GM19463 (cell line): ENCODE data around the gene PTPRJ.

Experiments used
- ATAC-seq: cut with Tn5 transposase; IDR thresholded peaks from one replicate; pipeline ENCODE4 v1.9.1; 2021; ENCODE audit warnings: mild to moderate bottlenecking, moderate library complexity; ENCODE audit not compliant: unreplicated experiment

PTPRJ gene

DNA sequence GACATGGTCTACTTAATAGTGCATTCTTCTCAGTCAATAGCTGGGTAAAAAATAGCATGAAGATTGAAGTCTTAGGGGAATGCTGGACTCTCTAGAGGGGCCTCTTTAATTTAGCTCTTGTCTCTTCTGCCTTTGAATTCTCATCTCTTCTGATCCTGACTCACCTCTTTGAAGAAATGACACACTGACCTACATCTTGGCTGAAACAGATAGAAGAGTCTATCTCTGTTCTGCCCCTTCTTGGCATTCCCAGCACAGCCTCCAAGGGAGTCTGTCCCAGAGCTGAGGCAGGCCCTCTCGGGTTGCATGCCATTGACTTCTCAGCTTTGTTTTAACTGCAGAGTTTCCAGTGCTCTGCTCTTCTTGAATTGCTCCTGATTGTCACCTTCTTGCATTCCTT is 55.7 kb downstream of the PTPRJ start:
- ATAC-seq = no peak

DNA sequence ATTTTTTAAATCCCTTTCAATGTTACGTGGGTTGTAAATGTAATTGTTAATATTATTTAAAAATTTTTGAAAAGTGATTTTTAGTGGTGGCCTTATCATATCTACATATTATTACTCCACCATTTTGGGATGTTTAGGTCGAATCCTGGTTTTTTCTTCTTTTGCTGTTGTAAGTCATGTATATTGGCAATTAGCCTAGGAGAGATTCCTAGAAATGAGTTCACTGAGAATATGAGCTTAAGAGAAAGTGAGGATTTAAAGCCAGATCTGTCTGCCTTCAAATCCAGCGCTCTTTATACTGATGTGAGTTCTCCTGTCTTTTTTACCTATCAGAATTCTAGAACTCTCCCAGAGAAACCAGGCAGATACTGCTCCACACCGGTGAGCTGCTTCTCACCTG is 56.1 kb downstream of the PTPRJ start:
- ATAC-seq = no peak

DNA sequence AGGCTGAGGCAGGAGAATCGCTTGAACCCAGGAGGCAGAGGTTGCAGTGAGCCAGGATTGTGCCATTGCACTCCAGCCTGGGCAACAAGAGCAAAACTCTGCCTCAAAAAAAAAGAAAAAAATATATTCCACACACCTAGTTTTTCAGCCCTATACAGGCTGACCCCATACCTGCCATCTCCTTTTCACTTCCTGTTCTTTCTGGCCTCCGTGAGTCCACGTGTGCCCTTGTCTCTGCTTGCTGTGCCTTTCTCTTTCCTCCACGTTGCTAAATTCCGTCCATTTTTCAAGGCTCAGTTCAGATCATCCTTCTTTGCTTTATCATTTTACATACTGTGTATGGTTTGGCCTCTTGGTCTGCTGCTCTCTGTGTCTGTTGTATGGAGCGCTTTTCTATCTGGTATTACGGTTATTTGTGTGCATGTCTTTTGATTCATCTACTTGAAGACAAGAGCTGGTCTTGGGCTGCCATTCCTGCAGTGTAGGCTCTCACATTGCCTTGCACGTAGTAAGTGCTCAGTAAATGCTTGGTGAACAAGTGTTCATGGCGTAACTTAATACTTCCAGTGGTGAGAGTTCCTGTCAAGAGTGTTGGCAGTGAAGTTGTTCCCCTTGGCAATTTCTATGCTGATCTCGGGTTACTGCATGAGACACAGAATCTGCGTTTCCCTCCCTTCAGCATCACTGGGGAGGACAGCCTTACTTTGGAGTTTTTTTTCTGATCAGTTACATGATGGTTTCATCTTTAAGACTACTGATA is 57.5 kb downstream of the PTPRJ start:
- no peak for ATAC-seq

DNA sequence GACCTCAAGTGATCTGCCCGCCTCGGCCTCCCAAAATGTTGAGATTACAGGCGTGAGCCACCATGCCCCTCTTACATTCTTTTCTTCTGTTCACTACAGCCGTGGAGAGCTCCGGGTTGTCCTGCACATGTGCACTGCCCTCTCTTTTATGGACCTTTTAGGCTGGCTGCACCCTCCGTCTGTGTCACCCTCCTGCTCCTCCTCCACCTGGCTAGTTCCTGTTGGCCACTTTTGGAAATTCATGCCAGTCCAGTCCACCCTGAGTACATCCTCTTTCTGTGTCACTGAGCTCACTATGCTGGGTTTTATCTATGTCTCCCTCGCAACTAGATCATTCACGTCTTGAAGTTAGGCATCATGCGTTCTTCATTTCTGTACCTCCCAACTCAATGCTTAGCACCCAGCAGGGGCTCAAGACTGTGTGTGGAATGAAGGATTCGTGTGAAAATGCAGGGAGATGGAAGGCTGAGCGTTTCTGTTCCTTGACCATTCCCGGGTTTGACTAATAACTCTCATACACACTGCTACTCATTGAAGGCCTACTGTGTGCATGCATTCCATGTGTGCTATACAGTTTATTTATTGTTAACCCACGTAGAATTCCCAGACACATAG is 60.6 kb downstream of the PTPRJ start:
- ATAC-seq = no peak

DNA sequence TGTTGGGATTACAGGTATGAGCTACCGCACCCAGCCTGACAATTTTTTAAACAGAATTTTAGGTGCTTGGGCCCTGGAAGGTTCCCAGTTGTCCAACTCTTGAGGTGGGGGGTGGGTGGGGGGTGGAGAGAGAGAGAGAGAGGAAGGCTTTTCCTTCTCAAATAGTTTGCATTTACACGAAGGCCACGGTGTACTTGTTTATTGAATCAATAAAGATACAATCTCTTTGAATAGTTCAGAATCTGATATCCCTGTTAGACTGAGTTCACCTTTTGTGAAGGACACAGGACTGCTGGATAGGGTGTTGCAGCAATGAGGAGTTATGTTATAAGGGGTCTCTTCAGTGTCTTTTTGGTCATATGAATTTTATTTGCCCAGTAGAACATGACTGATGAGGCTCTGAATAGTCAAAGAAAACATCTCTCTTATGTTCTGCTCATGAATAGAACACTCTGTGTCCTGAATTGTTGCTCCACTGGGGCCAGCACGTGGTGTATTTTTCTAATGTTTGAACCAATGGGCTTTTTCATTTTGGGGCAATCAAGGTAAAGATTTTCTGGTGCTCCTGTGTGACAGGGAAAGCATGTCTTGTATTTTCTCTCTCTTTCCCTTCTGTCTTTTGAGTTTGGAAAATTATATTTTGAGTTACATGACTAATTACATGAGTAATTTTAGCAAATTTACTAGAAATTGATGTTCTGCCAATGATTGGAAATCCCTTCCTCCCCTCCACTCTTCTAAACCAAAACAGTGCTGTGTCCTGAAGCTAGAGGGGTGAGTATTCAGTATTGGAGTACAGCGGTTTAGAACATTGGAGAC is 61.7 kb downstream of the PTPRJ start:
- no peak for ATAC-seq

DNA sequence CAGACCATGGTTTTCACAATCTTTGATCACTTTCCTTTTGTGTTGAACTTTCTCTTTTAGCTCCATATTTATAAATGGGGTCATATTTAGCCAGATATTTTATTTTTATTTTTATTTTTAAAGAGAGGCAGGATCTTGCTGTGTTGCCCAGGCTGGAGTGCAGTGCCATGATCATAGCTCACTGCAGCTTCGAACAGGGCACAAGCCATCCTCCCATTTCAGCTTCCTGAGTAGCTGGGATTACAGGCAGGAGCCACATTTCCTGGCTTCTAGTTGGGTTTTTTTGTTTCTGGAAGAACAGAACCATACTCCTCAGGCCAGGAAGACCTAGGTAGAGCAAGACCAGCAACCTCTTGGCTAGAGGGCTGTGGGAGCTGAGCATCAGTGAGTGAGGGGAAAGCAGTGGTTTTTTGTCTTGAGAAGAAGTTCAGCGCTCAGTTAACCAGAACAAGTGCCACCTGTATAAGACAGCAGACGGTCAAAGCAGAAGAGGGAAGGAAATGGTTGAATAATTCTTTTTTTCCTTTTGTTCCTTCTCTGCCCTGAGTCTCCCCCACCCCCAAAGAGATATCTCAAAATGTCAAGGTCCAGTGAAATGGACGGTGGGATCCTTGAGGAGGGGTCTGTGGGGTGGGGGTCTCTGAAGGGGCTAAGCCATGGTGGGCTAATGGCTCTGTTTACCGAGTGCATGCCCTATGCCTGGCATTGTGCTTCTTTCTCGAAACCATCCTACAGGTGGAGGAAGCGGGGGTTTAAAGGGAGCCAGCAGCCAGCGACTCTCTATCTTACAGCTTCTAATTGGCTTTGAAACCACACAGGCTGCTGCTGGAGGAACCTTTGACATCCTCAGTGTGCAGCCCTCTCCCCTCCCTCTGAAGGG is 63.0 kb downstream of the PTPRJ start:
- peak; percentile 65 for ATAC-seq

DNA sequence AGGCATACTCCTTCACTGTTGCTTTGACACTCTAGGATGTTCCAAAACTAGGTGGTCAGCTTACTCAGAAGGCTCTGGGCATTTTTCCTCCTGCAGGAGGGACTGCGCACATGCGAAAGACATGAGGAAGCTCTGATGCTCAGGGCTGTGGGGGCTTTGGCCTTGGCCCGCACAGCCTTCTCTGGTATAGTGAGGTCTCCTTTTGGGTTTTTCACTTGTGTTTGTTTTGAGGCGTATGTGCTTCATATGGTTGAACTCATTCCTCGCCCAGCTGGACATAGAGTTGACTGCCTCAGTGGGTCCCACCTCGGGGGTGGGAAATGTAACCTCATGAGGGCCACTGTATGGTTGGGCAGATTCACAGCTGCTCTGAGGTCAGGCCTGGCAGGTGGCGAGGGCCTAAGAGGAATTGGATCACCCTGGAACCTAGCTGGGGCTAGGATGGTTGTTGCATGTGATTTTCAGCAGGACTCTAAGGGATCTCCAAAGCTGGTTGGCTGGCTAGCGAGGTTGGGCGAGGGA is 63.7 kb downstream of the PTPRJ start:
- peak; percentile 12 for ATAC-seq

DNA sequence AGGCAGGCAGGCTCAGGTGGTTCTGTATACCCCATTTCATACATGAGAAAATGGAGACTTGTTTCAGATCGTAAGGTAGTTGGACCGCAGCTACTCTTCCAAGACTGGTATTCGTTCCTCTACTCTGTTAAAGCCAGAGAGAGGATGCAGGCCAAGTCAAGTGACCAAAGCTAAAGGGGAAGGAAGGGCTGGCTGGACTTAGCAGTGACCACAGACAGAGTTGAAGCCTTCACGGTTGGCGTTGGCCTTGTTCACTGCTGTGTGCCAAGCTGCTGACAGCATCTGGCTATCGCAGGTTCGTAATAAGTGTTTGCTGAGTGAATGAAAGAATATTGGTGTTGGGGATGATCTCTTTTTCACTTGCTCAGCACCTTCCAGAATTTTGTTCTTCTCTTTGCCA is 64.2 kb downstream of the PTPRJ start:
- ATAC-seq = no peak

DNA sequence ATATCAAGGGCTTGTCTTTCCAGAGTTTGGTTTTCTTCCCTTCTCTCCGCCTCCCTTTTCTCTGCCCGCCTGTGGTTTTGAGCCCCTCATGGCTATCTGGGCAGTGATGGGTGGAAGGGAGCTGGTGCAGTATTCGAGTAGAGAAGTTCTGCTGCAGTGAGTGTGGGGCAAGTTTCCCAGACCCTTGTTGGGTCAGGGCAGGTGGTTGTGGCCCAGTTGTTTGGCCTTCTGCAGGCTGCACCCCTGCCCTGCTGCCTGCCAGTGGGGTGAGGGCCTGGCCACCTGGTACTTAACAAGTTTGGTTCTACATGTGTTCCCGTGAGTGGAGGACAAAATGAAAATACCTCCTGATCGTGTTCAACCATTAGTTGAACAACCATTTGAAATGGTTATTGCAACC is 65.2 kb downstream of the PTPRJ start:
- no peak for ATAC-seq

DNA sequence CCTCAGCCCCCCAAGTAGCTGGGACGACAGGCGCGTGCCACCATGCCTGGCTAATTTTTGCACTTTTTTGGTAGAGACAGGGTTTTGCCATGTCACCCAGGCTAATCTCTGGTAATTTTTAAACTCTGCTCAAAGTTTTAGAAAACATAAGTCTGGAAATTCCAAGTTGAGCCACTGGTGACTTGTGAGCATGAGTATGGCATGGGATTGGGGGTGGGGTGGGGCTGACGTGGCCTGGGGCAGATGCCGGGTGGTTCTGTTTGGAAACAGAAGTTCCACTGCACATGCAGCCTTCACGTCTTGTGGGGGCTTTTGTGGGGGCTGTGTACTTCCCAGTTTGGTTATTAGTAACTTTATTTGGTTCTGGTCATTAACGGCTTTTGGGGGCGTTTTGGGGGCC is 67.3 kb downstream of the PTPRJ start:
- ATAC-seq = no peak

DNA sequence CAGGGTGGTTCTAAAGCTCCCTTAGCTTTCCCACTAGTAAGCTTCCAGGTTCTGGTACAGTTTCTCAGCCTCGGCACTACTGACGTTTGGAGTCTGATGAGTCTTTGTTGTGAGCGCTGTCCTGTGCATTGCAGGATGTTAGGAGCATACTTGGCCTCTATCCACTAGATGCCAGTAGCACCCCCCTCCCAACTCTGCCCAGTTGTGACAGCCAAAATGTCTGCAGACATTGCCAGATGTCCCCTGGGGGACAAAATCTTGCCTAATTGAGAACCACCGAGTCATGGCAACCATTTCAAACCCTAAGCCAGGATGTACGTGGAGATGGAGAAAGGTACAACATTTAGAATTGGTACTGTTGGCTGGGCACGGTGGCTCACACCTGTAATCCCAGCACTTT is 68.7 kb downstream of the PTPRJ start:
- ATAC-seq = no peak

DNA sequence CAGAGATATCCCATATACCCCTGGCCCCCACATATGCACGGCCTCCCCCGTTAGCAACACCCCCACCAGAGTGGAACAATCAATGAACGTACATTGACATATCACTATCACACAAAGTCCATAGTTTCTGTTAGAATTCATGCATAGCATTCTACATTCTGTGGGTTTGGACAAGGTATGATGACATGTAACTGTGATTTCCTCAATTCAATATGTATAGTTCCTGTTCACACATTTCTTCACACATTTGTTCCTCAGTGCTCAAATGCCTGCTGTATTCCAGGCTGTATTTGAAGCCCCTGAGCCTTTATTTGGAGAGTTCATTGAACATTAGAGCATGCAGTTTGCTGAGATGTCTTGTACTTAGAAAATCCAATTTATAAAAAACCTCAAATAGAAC is 69.9 kb downstream of the PTPRJ start:
- no peak for ATAC-seq

DNA sequence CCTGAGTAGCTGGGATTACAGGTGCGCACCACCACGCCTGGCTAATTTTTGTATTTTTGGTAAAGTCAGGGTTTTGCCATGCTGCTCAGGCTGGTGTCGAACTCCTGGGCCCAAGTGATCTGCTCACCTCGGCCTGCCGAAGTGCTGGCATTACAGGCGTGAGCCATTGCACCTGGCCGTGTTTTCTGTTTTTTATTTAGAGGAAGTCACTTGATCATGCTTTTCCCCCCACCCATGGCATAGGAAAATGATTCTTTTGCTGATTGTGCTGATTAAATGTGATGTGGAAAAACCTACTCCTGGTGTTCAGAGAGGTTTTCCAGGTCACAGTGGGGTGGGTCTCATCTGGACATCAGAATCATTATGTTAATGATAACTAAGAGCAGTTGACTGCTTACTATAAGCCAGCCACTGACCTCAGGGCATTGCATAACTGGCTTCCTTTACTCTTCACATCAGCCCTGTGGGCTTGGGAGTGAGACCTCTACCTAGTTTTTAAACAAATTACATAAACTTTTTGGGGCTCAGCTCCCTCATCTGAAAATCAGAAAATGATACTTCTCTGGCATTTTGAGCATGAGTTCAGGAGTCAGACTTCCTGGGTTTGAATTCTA is 71.0 kb downstream of the PTPRJ start:
- no peak for ATAC-seq

DNA sequence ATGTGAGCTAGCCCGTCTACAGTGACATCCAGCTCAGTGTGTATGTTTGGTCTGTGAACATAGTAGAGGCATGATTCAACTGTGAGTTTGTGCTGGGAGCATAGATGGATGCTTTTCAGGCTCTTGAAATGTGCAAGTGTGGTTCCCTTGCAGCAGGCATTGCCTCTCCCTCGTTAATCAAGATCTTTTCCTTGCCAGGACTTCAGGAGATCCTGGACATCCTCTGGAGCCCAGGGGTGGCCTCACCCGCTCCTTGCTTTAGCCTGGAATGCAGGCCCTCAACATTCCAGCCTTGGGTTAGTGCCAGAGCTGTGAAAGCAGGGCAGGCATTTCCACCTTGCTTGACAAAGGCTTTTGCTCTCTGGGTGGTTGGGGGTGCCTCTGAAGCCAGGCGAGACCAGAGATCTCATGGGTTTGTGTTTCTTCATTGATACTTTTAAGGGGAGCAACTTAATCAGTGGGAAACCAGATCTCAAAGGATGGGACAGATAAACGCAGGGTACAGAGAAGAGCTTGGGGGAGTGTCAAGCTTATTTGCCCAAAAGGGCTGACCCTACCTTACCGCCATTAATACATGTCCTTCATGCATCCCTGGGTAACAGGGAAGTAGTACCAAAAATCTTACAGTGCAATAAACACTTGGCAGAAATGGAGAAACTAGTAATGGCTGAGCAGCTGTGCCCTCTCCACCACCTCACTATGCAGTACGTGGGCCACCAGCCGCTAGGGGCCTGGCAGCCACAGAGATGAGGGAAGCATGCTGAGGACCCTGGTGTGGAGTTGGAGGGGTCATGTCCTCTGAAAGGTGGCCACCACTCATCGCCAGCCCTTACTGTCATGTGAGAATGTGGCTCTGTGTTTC is 72.1 kb downstream of the PTPRJ start:
- ATAC-seq = no peak

DNA sequence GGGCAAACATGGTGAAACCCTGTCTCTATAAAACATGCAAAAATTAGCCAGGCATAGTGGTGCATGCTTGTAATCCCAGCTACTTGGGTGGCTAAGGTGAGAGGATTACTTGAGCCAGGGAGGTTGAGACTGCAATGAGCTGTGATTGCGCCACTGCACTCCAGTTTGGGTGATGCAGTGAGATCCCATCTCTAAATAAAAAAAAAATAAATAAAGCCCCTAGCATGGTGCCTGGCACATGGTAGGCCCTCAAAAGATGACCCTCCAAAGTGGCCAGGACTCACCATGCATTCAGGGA is 74.6 kb downstream of the PTPRJ start:
- no peak for ATAC-seq

DNA sequence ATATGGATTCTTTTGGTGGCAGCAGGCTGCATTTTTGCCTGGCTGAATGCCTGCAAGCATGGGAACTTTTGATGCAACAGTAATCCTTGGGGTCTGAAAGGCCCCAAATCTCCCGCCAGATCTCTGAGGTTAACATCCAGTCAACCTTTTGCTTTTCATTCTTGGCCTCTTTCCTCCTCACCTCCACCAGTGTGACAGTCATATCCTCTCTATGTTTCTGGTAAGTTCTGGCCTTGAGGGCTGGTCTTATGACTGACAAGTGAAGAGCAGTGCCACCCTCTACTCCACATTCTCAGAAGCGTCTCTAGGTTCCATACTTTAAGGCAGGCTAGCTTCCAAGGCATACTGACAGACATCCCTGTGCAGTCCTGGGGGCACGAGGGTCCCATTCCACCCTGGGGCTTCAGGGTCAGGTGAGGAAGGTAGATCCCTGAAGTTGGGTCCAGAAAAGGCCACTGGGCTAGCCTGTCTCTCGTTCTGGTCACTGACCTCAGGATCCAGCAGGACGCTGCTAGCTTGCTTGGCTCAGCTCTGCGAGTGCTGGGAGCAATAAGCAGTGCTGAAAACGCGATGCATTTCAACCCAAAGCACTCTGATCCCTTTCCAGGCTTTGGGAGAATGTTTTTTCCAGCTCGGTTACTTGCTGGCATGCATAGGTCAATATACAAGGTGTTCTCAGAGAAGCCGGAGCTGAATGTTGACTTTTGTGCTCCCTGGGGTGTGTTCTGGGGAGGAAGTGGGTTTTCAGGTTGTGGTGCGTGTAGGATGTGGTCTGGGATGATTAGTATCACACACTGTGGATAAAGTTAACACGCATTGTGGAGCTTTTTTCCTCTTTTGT is 75.2 kb downstream of the PTPRJ start:
- peak; percentile 57 for ATAC-seq

DNA sequence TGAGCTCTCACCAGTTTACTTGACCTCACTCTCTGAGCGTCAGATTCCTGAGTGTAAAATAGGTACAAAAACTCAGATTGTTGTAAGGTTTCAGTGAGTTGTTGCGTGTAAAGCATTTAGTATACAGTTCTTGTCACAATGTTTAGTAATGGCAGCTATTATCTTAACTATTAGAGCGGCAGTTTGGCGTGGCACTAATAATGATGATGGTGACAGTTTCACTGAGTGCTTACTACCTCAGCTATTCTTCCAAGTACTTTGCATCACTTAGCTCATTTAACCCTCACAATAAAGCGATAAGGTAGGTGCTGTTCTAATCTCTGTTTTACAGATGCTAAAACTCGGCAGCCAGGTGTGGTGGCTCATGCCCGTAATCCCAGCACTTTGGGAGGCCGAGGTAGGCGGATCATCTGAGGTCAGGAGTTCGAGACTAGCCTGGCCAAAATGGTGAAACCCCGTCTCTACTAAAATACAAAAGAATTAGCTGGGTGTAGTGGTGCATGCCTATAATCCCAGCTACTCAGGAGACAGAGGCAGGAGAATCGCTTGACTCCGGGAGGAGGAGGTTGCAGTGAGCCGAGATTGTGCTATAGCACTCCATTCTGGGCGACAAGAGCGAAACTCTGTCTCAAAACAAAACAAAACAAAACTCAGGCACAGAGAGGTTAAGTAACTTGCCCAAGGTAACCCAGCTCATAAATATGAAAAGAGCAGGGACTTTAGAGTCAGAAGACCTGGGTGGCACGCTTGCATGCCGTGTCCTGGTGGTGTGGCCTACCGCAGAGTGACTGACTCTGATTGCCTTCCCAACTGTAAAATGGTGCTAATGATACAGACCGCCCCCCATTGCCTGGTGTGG is 76.2 kb downstream of the PTPRJ start:
- no peak for ATAC-seq

DNA sequence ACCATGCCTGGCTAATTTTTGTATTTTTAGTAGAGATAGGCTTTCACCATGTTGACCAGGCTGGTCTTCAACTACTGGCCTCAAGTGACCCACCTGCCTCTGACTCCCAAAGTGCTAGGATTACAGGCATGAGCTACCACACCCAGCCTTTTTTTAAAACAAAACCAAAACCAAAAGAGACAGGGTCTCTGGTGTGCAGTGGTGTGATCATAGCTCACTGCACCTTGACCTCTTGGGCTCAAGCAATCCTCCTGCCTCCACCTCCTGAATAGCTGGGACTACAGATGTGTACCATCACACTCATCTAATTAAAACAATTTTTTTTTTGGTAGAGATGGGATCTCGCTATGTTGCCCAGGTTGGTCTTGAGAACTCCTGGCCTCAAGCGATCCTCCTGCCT is 77.7 kb downstream of the PTPRJ start:
- ATAC-seq = no peak
